Activated CD8-positive, alpha-beta memory T cell treated with anti-CD3 and anti-CD28 coated beads for 1 hour (primary cell): Measurements from ENCODE around the gene AKAP6.
"Not testable (repeated sequence)": the region's sequence is repeated elsewhere in the genome, so short reads cannot be mapped to it uniquely, and the experiment has no call there.

ENCODE experiments used
- DNase-seq, 2 donors: peaks; one replicate each; pipeline ENCODE4 v3.0.0-alpha.2; 2020; ENCODE audit warnings: low read depth in 1 of 2; ENCODE audit errors: extremely low read depth in 1 of 2

The AKAP6 gene

GRCh38 chr14:32728976-32729375 is 399.9 kb downstream of the AKAP6 start:
- no peak for DNase-seq

GRCh38 chr14:32731249-32731648 is 402.2 kb downstream of the AKAP6 start:
- no peak for DNase-seq

GRCh38 chr14:32733015-32733414 is 403.9 kb downstream of the AKAP6 start:
- DNase-seq, result no peak

- no peak for DNase-seq
Measured at GRCh38 chr14:32734261-32734660, 405.2 kb downstream of the AKAP6 start.

- no peak for DNase-seq
Measured at GRCh38 chr14:32737621-32738020, 408.5 kb downstream of the AKAP6 start.

GRCh38 chr14:32738206-32738871 is 409.2 kb downstream of the AKAP6 start:
- DNase-seq, result no peak

- DNase-seq, result no peak
Measured at GRCh38 chr14:32744811-32745445, 415.8 kb downstream of the AKAP6 start.

- DNase-seq, result no peak
Measured at GRCh38 chr14:32754209-32754608, 425.1 kb downstream of the AKAP6 start.

- DNase-seq, result no peak
Measured at GRCh38 chr14:32756173-32756572, 427.1 kb downstream of the AKAP6 start.

GRCh38 chr14:32756775-32757174 is 427.7 kb downstream of the AKAP6 start:
- DNase-seq, result no peak

- no peak for DNase-seq
Measured at GRCh38 chr14:32757568-32757967, 428.5 kb downstream of the AKAP6 start.

GRCh38 chr14:32761381-32761968 is 432.4 kb downstream of the AKAP6 start:
- no peak for DNase-seq

GRCh38 chr14:32762886-32763285 is 433.8 kb downstream of the AKAP6 start:
- DNase-seq, result no peak

GRCh38 chr14:32763673-32764072 is 434.6 kb downstream of the AKAP6 start:
- no peak for DNase-seq

GRCh38 chr14:32764131-32764530 is 435.0 kb downstream of the AKAP6 start:
- no peak for DNase-seq

- DNase-seq, result no peak
Measured at GRCh38 chr14:32770422-32770821, 441.3 kb downstream of the AKAP6 start.

- no peak for DNase-seq
Measured at GRCh38 chr14:32774214-32774613, 445.1 kb downstream of the AKAP6 start.

GRCh38 chr14:32779840-32780239 is 450.7 kb downstream of the AKAP6 start:
- no peak for DNase-seq

- DNase-seq, result no peak
Measured at GRCh38 chr14:32784405-32784804, 455.3 kb downstream of the AKAP6 start.

- no peak for DNase-seq
Measured at GRCh38 chr14:32785585-32785984, 456.5 kb downstream of the AKAP6 start.

GRCh38 chr14:32786886-32787285 is 457.8 kb downstream of the AKAP6 start:
- DNase-seq, result no peak

GRCh38 chr14:32793033-32793432 is 463.9 kb downstream of the AKAP6 start:
- DNase-seq, result not testable (repeated sequence)
